Measurements from ENCODE around the gene COMMD3. TPM values are rescaled to one million over a fixed set of nuclear protein-coding genes. Genes with fewer than 3 reads are reported as not detected.
A peak's percentile ranks its signal among the peaks of the same experiment; 100 is the strongest.
"Not testable (repeated sequence)": the region's sequence is repeated elsewhere in the genome, so short reads cannot be mapped to it uniquely, and the experiment has no call there.

Gene COMMD3
- 119 and 132 TPM in 2 replicates for total RNA-seq (2014; rRNA removed; shearing (Covaris generic))

GRCh38 chr10:22316286-22317075 is at the start of gene COMMD3:
Gene COMMD3 (plus strand): TSS chr10:22316388. CDS start chr10:22316418, 30 bp downstream.
- in situ Hi-C loops (cut with HindIII; ENCODE audit: low sequenced_read_pairs), result loop anchor here (25.0 kb wide), 1 partner anchor 671 kb away; no protein-coding TSS in a partner anchor
- DNase-seq (ENCODE audit: low spot score), result peak; percentile 87

- no peak for DNase-seq (ENCODE audit: low spot score)
- in situ Hi-C loops (cut with HindIII; ENCODE audit: low sequenced_read_pairs), result no loop called here
Observed at GRCh38 chr10:22268503-22268902, 47.7 kb upstream of the COMMD3 start.

- in situ Hi-C loops (cut with HindIII; ENCODE audit: low sequenced_read_pairs), result no loop called here
Observed at GRCh38 chr10:22271786-22272185, 44.4 kb upstream of the COMMD3 start.

GRCh38 chr10:22278441-22278782 is 37.8 kb upstream of the COMMD3 start:
- in situ Hi-C loops (cut with HindIII; ENCODE audit: low sequenced_read_pairs), result no loop called here
- no peak for DNase-seq (ENCODE audit: low spot score)

More at GRCh38 chr10:22271786-22272185, 44.4 kb upstream of the COMMD3 start:
- no peak for DNase-seq (ENCODE audit: low spot score)

GRCh38 chr10:22280078-22280477 is 36.1 kb upstream of the COMMD3 start:
- no peak for DNase-seq (ENCODE audit: low spot score)

GRCh38 chr10:22285130-22285529 is 31.1 kb upstream of the COMMD3 start:
- in situ Hi-C loops (cut with HindIII; ENCODE audit: low sequenced_read_pairs), result no loop called here

More at GRCh38 chr10:22280078-22280477, 36.1 kb upstream of the COMMD3 start:
- in situ Hi-C loops (cut with HindIII; ENCODE audit: low sequenced_read_pairs), result no loop called here

GRCh38 chr10:22293747-22294404 is 22.3 kb upstream of the COMMD3 start:
- no peak for DNase-seq (ENCODE audit: low spot score)
- in situ Hi-C loops (cut with HindIII; ENCODE audit: low sequenced_read_pairs), result no loop called here

More at GRCh38 chr10:22285130-22285529, 31.1 kb upstream of the COMMD3 start:
- peak; percentile 91 for DNase-seq (ENCODE audit: low spot score)

GRCh38 chr10:22294694-22295093 is 21.5 kb upstream of the COMMD3 start:
- DNase-seq (ENCODE audit: low spot score), result no peak
- in situ Hi-C loops (cut with HindIII; ENCODE audit: low sequenced_read_pairs), result no loop called here

GRCh38 chr10:22301193-22301592 is 15.0 kb upstream of the COMMD3 start:
- in situ Hi-C loops (cut with HindIII; ENCODE audit: low sequenced_read_pairs), result loop anchor here (25.0 kb wide), 1 partner anchor 686 kb away; no protein-coding TSS in a partner anchor
- peak; percentile 12 for DNase-seq (ENCODE audit: low spot score)

GRCh38 chr10:22303461-22303860 is 12.7 kb upstream of the COMMD3 start:
- no peak for DNase-seq (ENCODE audit: low spot score)
- in situ Hi-C loops (cut with HindIII; ENCODE audit: low sequenced_read_pairs), result loop anchor here (25.0 kb wide), 1 partner anchor 684 kb away; no protein-coding TSS in a partner anchor

GRCh38 chr10:22305721-22306120 is 10.5 kb upstream of the COMMD3 start:
- in situ Hi-C loops (cut with HindIII; ENCODE audit: low sequenced_read_pairs), result loop anchor here (25.0 kb wide), 1 partner anchor 682 kb away; no protein-coding TSS in a partner anchor
- DNase-seq (ENCODE audit: low spot score), result no peak

GRCh38 chr10:22308390-22308789 is 7.8 kb upstream of the COMMD3 start:
- in situ Hi-C loops (cut with HindIII; ENCODE audit: low sequenced_read_pairs), result loop anchor here (25.0 kb wide), 1 partner anchor 679 kb away; no protein-coding TSS in a partner anchor

GRCh38 chr10:22309180-22310000 is 6.8 kb upstream of the COMMD3 start:
- in situ Hi-C loops (cut with HindIII; ENCODE audit: low sequenced_read_pairs), result loop anchor here (25.0 kb wide), 1 partner anchor 678 kb away; no protein-coding TSS in a partner anchor
- no peak for DNase-seq (ENCODE audit: low spot score)

More at GRCh38 chr10:22308390-22308789, 7.8 kb upstream of the COMMD3 start:
- no peak for DNase-seq (ENCODE audit: low spot score)

GRCh38 chr10:22310012-22310411 is 6.2 kb upstream of the COMMD3 start:
- in situ Hi-C loops (cut with HindIII; ENCODE audit: low sequenced_read_pairs), result loop anchor here (25.0 kb wide), 1 partner anchor 677 kb away; no protein-coding TSS in a partner anchor
- not testable (repeated sequence) for DNase-seq (ENCODE audit: low spot score)

GRCh38 chr10:22310928-22311327 is 5.3 kb upstream of the COMMD3 start:
- in situ Hi-C loops (cut with HindIII; ENCODE audit: low sequenced_read_pairs), result loop anchor here (25.0 kb wide), 1 partner anchor 676 kb away; no protein-coding TSS in a partner anchor
- no peak for DNase-seq (ENCODE audit: low spot score)

- in situ Hi-C loops (cut with HindIII; ENCODE audit: low sequenced_read_pairs), result loop anchor here (25.0 kb wide), 1 partner anchor 672 kb away; no protein-coding TSS in a partner anchor
- no peak for DNase-seq (ENCODE audit: low spot score)
Observed at GRCh38 chr10:22314852-22315251, 1.3 kb upstream of the COMMD3 start.

GRCh38 chr10:22315455-22316285 is 518 bp upstream of the COMMD3 start:
- no peak for DNase-seq (ENCODE audit: low spot score)
- in situ Hi-C loops (cut with HindIII; ENCODE audit: low sequenced_read_pairs), result loop anchor here (25.0 kb wide), 1 partner anchor 672 kb away; no protein-coding TSS in a partner anchor

- in situ Hi-C loops (cut with HindIII; ENCODE audit: low sequenced_read_pairs), result loop anchor here (25.0 kb wide), 1 partner anchor 670 kb away; no protein-coding TSS in a partner anchor
- DNase-seq (ENCODE audit: low spot score), result no peak
Observed at GRCh38 chr10:22317076-22317370, 835 bp downstream of the COMMD3 start.

All from G401 (cell line).